GM12878 (cell line): ENCODE results near the gene TTLL11. TPM values are rescaled to one million over a fixed set of nuclear protein-coding genes. Genes with fewer than 3 reads are reported as not detected.

Source experiments
- ATAC-seq: fragments of 200-7000 bp; cut with Tn5 transposase; 3 replicates; pipeline ENCODE4 v1.9.1; 2020; ENCODE audit warnings: mild to moderate bottlenecking, moderate library complexity
- BruUV-seq: library from RNA; stranded (reverse); fragments of 400-500 nt; replicated peaks from 2 replicates; lab custom pipeline; 2021; lab: Mats Ljungman, UMichigan
- CTCF ChIA-PET: fragments of 300-600 bp; sonication (Branson Sonifier 250); formaldehyde crosslinking; extraction: SDS; loops from one replicate; lab custom pipeline; 2021; ENCODE audit warnings: inconsistent platforms; lab: Yijun Ruan, JAX
- POLR2A ChIA-PET: fragments of 350-600 bp; formaldehyde crosslinking; extraction: SDS; loops from one replicate; lab custom pipeline; 2021; ENCODE audit warnings: inconsistent platforms; lab: Charles Lee
- RAD21 ChIA-PET: fragments of 300-600 bp; sonication (Branson Sonifier 250); formaldehyde crosslinking; loops from one replicate; lab custom pipeline; 2023; ENCODE audit warnings: antibody characterized with exemption; ENCODE audit not compliant: unreplicated experiment; lab: Charles Lee
- SMC1A ChIA-PET: fragments of 300-600 bp; sonication (Branson Sonifier 250); formaldehyde crosslinking; loops from one replicate; lab custom pipeline; 2023; ENCODE audit not compliant: unreplicated experiment, uncharacterized antibody; lab: Charles Lee
- DNase-seq: peaks from one replicate; pipeline ENCODE4 v3.0.0-alpha.2; 2011; ENCODE audit warnings: low read depth, low spot score
- FAIRE-seq: peaks from 3 replicates; lab custom pipeline; 2011; peaks lifted over from hg19 to GRCh38; lab: Jason Lieb, UNC
- H2AFZ ChIP-seq: 2 replicates; pipeline ENCODE4 v1.6.0; 2011; ENCODE audit warnings: low read depth, low read length, control low read depth; ENCODE audit not compliant: control insufficient read depth
- H3K27ac ChIP-seq: 2 replicates; pipeline ENCODE4 v1.5.1; 2011; ENCODE audit warnings: control low read depth; ENCODE audit not compliant: control insufficient read depth, insufficient read depth
- H3K27me3 ChIP-seq, 2 experiments: replicated peaks in 1 of 2; 2 replicates each; pipeline versions ENCODE4 v1.6.0 to v1.6.1; 2011; ENCODE audit warnings: low read length in 1 of 2; ENCODE audit not compliant: control insufficient read depth in 2 of 2, insufficient read depth in 2 of 2
- H3K36me3 ChIP-seq, 2 experiments: 2 replicates each; pipeline ENCODE4 v1.5.1; 2011; ENCODE audit warnings: low read length in 1 of 2; ENCODE audit not compliant: control insufficient read depth in 2 of 2, insufficient read depth in 2 of 2
- H3K4me1 ChIP-seq: 2 replicates; pipeline ENCODE4 v1.6.1; 2011; ENCODE audit warnings: mild to moderate bottlenecking, low read length, moderate library complexity, mixed read lengths; ENCODE audit not compliant: control insufficient read depth, insufficient read depth
- H3K4me2 ChIP-seq: 2 replicates; pipeline ENCODE4 v1.6.0; 2011; ENCODE audit warnings: control low read depth; ENCODE audit not compliant: control insufficient read depth, insufficient read depth
- H3K4me3 ChIP-seq: fragments of 200-600 bp; sonication (generic); 2 replicates; pipeline ENCODE4 v1.5.1; 2016
- H3K79me2 ChIP-seq: 2 replicates; pipeline ENCODE4 v1.6.0; 2011; ENCODE audit warnings: low read length; ENCODE audit not compliant: control insufficient read depth, insufficient read depth
- H3K9ac ChIP-seq: 2 replicates; pipeline ENCODE4 v1.8.0; 2011; ENCODE audit warnings: low read length, control low read depth, mixed read lengths; ENCODE audit not compliant: control insufficient read depth, insufficient read depth
- H3K9me3 ChIP-seq: replicated peaks from 3 replicates; pipeline ENCODE4 v1.5.1; 2011; ENCODE audit warnings: mild to moderate bottlenecking, low read length; ENCODE audit not compliant: control insufficient read depth, insufficient read depth
- H4K20me1 ChIP-seq: 2 replicates; pipeline ENCODE4 v1.6.0; 2011; ENCODE audit not compliant: control insufficient read depth, insufficient read depth
- BRCA1 ChIP-seq: IDR thresholded peaks from 2 replicates; pipeline ENCODE4 v1.6.1; 2011; ENCODE audit warnings: low read depth, low read length, improper control_type of control experiment
- EZH2 ChIP-seq: IDR thresholded peaks from 2 replicates; pipeline ENCODE4 v1.6.1; 2012; ENCODE audit warnings: low read depth, mild to moderate bottlenecking, control low read depth, inconsistent platforms, low read length, borderline replicate concordance; ENCODE audit not compliant: control insufficient read depth
- NBN ChIP-seq: fragments of 450-650 bp; IDR thresholded peaks from 2 replicates; pipeline ENCODE4 v1.6.1; 2016
- WGBS: methylation state at CpG from one replicate; pipeline ENCODE4 v1.1.6; 2016; ENCODE audit warnings: low lambda C conversion rate; ENCODE audit not compliant: insufficient replicate concordance, insufficient coverage; ENCODE audit errors: missing lambda C conversion rate; 5-methylcytosine and 5-hydroxymethylcytosine counted together
- in situ Hi-C: fragments of 300-500 bp; cut with MboI; formaldehyde crosslinking; loops from 9 replicates; pipeline ENCODE4 v1.14.3; 2018; ENCODE audit warnings: mixed read lengths
- intact Hi-C: fragments of 100-400 bp; cut with micrococcal nuclease; formaldehyde crosslinking; loops from one replicate; pipeline ENCODE4 v1.14.2; 2022; ENCODE audit not compliant: unreplicated experiment
- polyA plus RNA-seq, 11 experiments: library from polyadenylated mRNA; depleted of rRNA in 4 of 11; unstranded in 6 of 11; stranded (reverse) in 5 of 11; fragments of >200 nt; fragmentation: Nextera tagmentation in 4 of 11; fragmentation: Illumina TruSeq in 1 of 11; extraction: Ambion mirVana in 4 of 11; extraction: Trizol in 1 of 11; gene quantifications; 1 replicate in 1 of 11; 2 replicates in 10 of 11; pipeline versions ENCODE4 v1.2.1 to v1.2.3, GENCODE V29; 2011 to 2016; ENCODE audit warnings: inconsistent platforms in 2 of 11, missing spikeins in 2 of 11, low read depth in 1 of 11
- total RNA-seq, 4 experiments: library from RNA; depleted of rRNA in 3 of 4; stranded (reverse); fragments of >200 nt in 3 of 4; fragmentation: Illumina TruSeq in 1 of 4; extraction: Trizol in 1 of 4; gene quantifications; 2 replicates each; pipeline versions ENCODE4 v1.2.1 to v1.2.3, GENCODE V29; 2013 to 2021
- TF ChIP-seq, protein P1 (sequence below): fragments of 450-650 bp; IDR thresholded peaks from 2 replicates; pipeline ENCODE4 v1.6.1; 2017; ENCODE audit warnings: mild to moderate bottlenecking, low read depth, inconsistent platforms; ENCODE audit not compliant: poor library complexity, severe bottlenecking
- TF ChIP-seq, protein P2 (sequence below): fragments of 450-650 bp; formaldehyde crosslinking; IDR thresholded peaks from 2 replicates; pipeline ENCODE4 v1.5.0; 2022; ENCODE audit warnings: mild to moderate bottlenecking, missing genetic modification characterization
- TF ChIP-seq, protein P3 (sequence below): IDR thresholded peaks from 2 replicates; pipeline ENCODE4 v1.6.1; 2011; ENCODE audit warnings: borderline replicate concordance, low read depth, mild to moderate bottlenecking, moderate library complexity, mixed read lengths, low read length; ENCODE audit not compliant: insufficient read depth; ENCODE audit errors: extremely low read length

Gene TTLL11
- total and polyA plus RNA-seq, 10 of the 15 experiments (the other 5 are each of a cell fraction or from before 2014, with no cell fraction given), result 1.2 to 3.7 (median 2.9) TPM

DNA sequence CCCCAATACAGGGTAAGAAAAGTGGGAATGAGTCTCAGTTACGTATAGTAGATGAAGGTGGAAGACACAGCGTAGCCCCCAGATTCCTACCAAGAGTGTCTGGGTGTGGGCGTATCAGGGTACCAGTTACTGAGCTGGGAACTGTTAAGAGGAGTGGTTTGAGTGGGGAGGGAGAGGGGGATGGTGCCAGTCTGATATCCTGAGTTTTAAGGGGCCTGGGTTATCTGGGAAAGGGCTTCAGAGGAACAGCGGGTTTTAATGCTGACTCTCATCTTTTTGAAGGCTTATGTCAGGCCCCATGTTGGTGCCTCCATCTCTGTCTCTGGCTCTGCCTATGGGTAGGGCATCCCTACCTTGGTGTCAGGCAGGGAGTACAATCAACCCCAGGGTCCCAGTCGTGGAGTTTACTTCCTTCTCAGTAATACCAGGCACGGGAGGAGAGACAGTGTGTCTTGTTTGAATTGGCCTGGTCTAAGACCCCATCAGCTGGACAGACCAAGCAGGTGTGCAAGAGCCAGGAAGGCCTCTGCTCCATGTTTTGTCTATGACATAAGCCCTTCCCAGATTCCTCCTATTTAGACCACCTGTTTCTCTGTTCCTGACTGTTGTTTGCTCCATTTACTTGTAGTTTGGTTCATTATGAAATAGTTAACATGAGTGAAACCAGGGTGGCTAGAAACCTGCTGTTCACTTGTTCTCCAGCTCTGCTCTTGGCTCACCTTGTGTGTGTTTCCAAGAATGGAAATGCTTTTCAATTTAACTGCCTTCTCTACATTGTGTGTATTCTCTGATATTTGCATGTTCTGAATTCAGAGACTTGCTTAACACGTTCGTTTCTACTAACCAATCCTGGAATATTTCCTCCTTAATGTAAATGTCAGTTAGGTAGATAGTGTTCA is 316.1 kb downstream of the TTLL11 start:
- no peak overlapping the region for H3K4me2 ChIP-seq
- POLR2A ChIA-PET, result no interaction called here
- FAIRE-seq (no peak), DNase-seq (no peak), ATAC-seq (no peak)
- no peaks in the 10 kb centered on the region for H3K9me3 ChIP-seq
- in situ Hi-C loops, result no loop called here
- SMC1A ChIA-PET, result no interaction called here
- CTCF ChIA-PET, result interaction anchor here (0.5 kb wide), 1 partner anchor 81 kb away, joined by 3 read pairs; no protein-coding TSS in a partner anchor
- H3K9ac ChIP-seq, result no peak overlapping the region
- H3K27ac ChIP-seq, result no peak overlapping the region
- no peak overlapping the region for H3K4me3 ChIP-seq
- H2AFZ ChIP-seq, result no peak overlapping the region
- 16% methylated on average over 8 of the region's 8 CpGs for WGBS
- H3K79me2 ChIP-seq, result no peaks in the 10 kb centered on the region
- H3K4me1 ChIP-seq, result no peaks in the 10 kb centered on the region
- RAD21 ChIA-PET, result no interaction called here
- no peaks in the 10 kb centered on the region for H4K20me1 ChIP-seq
- TF ChIP-seq EZH2 (no peak), BRCA1 (no peak), NBN (no peak)
- TF ChIP-seq, protein P1, sequence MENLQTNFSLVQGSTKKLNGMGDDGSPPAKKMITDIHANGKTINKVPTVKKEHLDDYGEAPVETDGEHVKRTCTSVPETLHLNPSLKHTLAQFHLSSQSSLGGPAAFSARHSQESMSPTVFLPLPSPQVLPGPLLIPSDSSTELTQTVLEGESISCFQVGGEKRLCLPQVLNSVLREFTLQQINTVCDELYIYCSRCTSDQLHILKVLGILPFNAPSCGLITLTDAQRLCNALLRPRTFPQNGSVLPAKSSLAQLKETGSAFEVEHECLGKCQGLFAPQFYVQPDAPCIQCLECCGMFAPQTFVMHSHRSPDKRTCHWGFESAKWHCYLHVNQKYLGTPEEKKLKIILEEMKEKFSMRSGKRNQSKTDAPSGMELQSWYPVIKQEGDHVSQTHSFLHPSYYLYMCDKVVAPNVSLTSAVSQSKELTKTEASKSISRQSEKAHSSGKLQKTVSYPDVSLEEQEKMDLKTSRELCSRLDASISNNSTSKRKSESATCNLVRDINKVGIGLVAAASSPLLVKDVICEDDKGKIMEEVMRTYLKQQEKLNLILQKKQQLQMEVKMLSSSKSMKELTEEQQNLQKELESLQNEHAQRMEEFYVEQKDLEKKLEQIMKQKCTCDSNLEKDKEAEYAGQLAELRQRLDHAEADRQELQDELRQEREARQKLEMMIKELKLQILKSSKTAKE, result no peak
- TF ChIP-seq, protein P2, sequence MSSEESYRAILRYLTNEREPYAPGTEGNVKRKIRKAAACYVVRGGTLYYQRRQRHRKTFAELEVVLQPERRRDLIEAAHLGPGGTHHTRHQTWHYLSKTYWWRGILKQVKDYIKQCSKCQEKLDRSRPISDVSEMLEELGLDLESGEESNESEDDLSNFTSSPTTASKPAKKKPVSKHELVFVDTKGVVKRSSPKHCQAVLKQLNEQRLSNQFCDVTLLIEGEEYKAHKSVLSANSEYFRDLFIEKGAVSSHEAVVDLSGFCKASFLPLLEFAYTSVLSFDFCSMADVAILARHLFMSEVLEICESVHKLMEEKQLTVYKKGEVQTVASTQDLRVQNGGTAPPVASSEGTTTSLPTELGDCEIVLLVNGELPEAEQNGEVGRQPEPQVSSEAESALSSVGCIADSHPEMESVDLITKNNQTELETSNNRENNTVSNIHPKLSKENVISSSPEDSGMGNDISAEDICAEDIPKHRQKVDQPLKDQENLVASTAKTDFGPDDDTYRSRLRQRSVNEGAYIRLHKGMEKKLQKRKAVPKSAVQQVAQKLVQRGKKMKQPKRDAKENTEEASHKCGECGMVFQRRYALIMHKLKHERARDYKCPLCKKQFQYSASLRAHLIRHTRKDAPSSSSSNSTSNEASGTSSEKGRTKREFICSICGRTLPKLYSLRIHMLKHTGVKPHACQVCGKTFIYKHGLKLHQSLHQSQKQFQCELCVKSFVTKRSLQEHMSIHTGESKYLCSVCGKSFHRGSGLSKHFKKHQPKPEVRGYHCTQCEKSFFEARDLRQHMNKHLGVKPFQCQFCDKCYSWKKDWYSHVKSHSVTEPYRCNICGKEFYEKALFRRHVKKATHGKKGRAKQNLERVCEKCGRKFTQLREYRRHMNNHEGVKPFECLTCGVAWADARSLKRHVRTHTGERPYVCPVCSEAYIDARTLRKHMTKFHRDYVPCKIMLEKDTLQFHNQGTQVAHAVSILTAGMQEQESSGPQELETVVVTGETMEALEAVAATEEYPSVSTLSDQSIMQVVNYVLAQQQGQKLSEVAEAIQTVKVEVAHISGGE, result no peak
- TF ChIP-seq, protein P3, sequence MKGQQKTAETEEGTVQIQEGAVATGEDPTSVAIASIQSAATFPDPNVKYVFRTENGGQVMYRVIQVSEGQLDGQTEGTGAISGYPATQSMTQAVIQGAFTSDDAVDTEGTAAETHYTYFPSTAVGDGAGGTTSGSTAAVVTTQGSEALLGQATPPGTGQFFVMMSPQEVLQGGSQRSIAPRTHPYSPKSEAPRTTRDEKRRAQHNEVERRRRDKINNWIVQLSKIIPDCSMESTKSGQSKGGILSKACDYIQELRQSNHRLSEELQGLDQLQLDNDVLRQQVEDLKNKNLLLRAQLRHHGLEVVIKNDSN, result no peak
- intact Hi-C loops, result no loop called here
- BruUV-seq, result no TSS peak
- no peaks in the 10 kb centered on the region; a peak in 2 of 4 replicates for H3K27me3 ChIP-seq
- H3K36me3 ChIP-seq, result no peaks in the 10 kb centered on the region
